Activated gamma-delta T cell (primary cell): ENCODE data around the gene RLN3.
"Not testable (repeated sequence)": the region's sequence is repeated elsewhere in the genome, so short reads cannot be mapped to it uniquely, and the experiment has no call there.

Experiments used
- DNase-seq: peaks from one replicate; lab custom pipeline; 2025; lab: John Stamatoyannopoulos, UW

RLN3 gene

GRCh38 chr19:13995017-13995728, 32.8 kb upstream of the RLN3 start:
- DNase-seq: no peak

- no peak for DNase-seq
These were observed 31.8 kb upstream of the RLN3 start for GRCh38 chr19:13995878-13996765.

- no peak for DNase-seq
These were observed 30.9 kb upstream of the RLN3 start for GRCh38 chr19:13996928-13997630.

GRCh38 chr19:13997631-13997962, 30.4 kb upstream of the RLN3 start:
- DNase-seq: no peak

GRCh38 chr19:13998426-13998825, 29.5 kb upstream of the RLN3 start:
- DNase-seq: no peak

GRCh38 chr19:13999085-13999484, 28.9 kb upstream of the RLN3 start:
- DNase-seq: no peak

- DNase-seq: no peak
These were observed 27.1 kb upstream of the RLN3 start for GRCh38 chr19:14000691-14001375.

- no peak for DNase-seq
These were observed 25.2 kb upstream of the RLN3 start for GRCh38 chr19:14002571-14003250.

- DNase-seq: no peak
These were observed 24.5 kb upstream of the RLN3 start for GRCh38 chr19:14003251-14004055.

GRCh38 chr19:14004619-14005348, 23.2 kb upstream of the RLN3 start:
- DNase-seq: no peak

- peak; percentile 89 for DNase-seq
These were observed 22.4 kb upstream of the RLN3 start for GRCh38 chr19:14005349-14006084.

GRCh38 chr19:14006085-14006765, 21.7 kb upstream of the RLN3 start, which contains the start of gene RFX1:
Gene RFX1, minus strand, starts transcription at chr19:14006320. Its CDS starts 12,477 bp downstream, at chr19:13993843.
- DNase-seq: peak; percentile 99

GRCh38 chr19:14006766-14007562, 21.0 kb upstream of the RLN3 start:
- no peak for DNase-seq

- no peak for DNase-seq
These were observed 15.5 kb upstream of the RLN3 start for GRCh38 chr19:14012378-14012915.

- no peak for DNase-seq
These were observed 12.4 kb upstream of the RLN3 start for GRCh38 chr19:14015524-14016035.

GRCh38 chr19:14019100-14019499, 8.8 kb upstream of the RLN3 start:
- no peak for DNase-seq

GRCh38 chr19:14019739-14020138, 8.2 kb upstream of the RLN3 start:
- not testable (repeated sequence) for DNase-seq
